Left hindlimb (tissue), 1 donor: ENCODE results near the gene ARHGAP19.

Experiments
- DNase-seq: peaks from one replicate; pipeline ENCODE4 v3.0.0-alpha.2; 2018

ARHGAP19 gene

DNA sequence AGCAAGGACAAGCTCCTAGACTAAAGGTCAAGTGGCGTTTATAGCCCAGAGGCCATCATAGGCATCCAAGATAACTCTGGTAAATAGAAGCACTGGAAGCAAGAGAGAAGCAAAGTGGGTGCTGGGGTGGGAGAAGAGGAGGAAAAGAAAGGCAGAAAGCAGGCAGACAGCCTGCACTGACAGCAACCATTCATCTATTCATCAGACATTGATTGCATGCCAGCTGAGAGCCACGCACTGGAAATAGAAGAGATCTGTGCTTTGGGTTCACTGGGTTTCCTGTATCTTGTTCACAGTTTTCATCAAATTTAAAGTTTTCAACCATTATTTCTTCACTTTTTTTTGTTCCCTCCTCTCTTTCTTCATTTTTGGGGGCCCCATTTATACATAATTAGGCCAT is 102.0 kb downstream of the ARHGAP19 start:
- DNase-seq, result no peak

DNA sequence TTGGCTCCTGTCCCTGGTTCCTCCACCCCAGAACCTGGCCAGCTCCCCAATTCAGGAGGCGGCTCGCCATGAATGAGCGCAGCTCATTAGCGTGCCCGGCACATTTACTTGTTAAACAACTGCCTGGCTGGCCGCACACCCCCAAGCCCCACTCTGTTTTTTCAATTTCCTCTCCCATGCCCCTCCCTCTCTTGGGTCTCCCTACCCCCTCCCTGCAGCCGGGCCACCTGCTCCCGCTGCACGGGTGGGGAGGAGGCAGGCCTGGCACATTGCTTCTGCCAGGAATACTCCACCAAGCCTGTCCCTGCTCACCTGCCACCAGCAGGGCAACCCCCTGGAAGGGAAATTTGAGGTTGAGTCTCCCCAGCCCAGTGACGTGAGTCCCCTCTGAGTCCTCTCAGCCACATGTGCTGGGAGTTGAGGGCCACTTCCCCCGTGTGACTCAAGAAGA is 104.2 kb downstream of the ARHGAP19 start:
- no peak for DNase-seq

- DNase-seq, result no peak
These were observed 105.5 kb downstream of the ARHGAP19 start for GRCh38 chr10:97186911-97187310.

- peak; percentile 50 for DNase-seq
These were observed 106.9 kb downstream of the ARHGAP19 start, which contains the start of gene SLIT1 for GRCh38 chr10:97185326-97186058. TSS of gene SLIT1 (minus strand) at chr10:97185959. CDS start at chr10:97185674, 285 bp downstream.

DNA sequence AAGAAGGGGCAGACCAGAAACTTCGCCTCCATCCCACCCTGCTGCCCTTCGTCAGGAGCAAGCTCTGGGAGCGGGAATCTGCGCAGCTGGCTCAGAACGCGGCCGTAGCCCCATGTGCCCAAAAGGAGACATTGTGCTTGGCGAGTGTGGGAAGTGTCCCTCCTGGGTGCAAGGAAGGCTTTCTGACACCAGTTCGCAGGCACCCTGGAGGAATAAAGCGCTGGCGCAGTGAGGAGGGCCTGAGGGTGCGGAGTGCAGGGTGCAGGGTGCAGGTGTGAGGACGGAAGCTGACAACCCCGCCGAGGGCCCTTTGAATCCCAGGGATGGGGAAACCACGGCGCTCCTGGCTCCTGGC is 107.5 kb downstream of the ARHGAP19 start:
- no peak for DNase-seq

GRCh38 chr10:97183314-97183713 is 109.1 kb downstream of the ARHGAP19 start:
- DNase-seq, result no peak

DNA sequence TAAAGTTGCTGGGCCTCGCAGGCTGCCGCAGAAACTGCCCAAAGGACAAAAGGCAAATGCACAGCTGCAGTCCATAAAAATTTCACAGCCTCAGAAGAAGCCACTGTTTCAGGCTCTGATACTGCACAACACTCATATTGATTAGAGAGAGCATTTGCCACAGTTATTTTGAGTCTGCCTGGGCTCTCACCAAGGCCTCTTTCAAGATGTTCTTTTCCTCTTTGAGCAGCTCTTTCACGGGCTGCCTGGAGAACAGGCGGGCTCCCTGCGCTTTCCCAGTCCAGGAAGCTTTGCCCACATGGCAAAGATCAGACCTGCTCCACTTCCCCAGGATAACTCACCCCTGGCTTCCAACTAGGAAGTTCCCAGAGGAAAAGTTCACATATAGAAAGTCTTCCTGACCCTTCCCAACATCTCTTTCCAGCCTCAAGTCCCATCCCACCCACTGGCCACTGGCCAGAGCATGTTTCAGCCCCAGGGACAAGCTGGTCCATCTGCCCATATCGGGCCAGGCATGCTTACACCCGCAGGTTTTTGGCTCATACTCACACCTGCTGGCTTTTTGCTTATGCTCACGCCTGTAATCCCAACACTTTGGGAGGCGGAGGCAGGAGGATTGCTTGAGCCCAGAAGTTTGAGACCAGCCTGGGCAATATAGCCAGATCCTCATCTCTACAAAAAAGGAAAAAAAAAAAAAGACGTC is 110.0 kb downstream of the ARHGAP19 start:
- DNase-seq, result no peak

DNA sequence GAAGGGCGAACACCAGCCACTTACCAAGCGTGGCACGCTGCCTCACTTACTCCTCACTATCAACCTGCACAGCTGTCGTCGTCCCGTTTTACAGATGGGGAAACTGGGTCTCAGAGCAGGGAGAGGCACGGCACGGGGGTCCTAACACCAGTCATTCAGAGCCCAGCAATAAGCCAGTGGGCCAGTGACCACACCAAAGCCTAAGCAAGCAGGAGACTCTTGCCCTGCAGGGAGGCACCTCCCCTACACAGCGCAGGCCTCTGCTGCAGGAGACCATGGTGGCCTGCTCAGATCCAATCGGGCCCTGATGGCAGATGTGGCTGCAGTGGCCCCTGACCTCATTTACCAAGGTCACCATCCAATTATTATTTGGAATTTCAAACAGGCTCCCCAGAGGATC is 111.5 kb downstream of the ARHGAP19 start:
- DNase-seq, result no peak

GRCh38 chr10:97180363-97180755 is 112.1 kb downstream of the ARHGAP19 start:
- no peak for DNase-seq

DNA sequence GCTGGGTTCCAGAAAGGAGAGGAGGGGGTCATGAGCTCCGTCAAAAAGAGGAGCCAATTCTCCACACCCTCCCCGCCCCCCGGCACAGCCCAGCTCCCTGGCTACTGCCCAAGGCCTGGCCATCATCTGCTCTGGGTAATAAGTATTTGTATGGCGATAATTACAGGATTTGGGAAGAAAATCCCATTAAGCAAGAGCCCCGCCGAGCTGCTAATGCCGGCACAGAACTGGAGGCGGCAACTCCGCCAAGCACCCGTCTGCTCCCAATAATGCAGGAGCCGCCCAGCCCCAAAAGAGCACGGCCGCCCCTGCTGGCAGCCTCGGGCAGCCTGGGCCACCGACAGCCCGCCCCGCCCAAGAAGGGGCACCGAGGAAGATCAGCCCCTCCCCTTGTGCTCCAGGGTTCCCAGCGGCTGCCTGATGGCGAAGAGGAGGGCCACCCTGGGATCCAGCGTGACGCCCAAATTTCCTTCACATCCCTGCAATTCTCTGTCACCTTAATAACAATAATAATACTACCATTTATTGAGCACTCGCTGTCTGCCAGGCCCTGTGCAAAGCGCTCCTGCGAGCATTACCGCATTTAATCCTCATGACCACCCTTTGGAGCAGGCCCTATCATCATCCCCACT is 112.6 kb downstream of the ARHGAP19 start:
- peak; percentile 55 for DNase-seq

DNA sequence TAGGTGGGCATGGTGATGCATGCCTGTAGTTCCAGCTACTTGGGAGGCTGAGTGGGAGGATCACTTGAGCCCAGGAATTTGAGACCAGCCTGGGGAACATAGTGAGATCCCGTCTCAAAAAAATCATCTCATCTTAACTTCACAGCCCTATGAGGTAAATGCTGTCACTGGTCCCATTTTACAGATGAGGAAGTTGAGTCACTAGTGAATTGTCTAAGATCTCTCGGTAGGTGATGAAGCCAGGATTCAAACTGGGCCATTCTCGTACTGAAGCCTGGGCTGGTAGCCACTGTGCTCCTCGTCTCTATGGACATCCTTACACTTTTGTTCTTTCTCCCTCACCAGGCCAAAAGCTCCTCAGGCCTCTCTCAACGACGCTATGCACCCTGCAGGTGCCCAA is 113.1 kb downstream of the ARHGAP19 start:
- no peak for DNase-seq

GRCh38 chr10:97178074-97178473 is 114.4 kb downstream of the ARHGAP19 start:
- DNase-seq, result no peak

GRCh38 chr10:97176226-97176625 is 116.2 kb downstream of the ARHGAP19 start:
- no peak for DNase-seq

DNA sequence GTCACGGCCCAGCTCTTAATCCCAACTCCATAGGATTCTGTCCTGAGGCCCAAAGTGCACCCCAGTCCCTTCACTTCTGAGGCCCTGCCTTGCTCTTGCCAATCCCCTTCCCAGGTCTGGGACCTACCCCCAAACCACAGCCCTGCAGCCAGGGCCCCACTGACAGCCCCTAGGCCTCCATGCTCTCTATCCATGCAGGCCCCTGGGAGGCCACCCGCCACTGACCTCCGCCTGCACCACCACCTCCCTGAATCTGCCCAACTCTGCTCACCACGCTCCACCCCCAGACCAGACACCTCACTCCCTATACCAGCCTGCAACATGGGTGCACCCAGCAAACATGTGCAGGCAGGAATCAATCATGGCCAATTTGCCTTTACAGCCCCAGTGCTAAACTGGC is 116.9 kb downstream of the ARHGAP19 start:
- DNase-seq, result no peak

GRCh38 chr10:97174941-97175340 is 117.5 kb downstream of the ARHGAP19 start:
- DNase-seq, result no peak

- no peak for DNase-seq
These were observed 118.1 kb downstream of the ARHGAP19 start for GRCh38 chr10:97174276-97174775.

DNA sequence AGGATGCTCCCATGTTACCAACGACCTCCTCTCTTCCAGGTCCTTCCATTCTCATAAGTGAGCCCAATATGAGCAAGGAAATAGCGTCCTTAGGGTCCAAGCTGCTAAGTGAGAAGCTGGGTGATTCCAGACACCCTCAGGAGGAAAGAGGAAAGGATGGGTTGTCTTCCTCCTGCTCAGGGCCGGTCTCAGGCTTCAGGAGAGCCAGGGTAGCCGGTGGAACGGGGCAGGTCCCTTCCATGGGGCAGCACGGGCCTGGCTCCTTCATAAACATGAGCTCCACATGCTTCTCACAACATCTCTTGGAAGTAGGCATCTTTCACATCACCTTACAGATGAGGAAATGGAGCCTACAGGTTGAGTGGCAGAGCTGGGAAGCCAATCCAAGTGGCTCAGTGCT is 119.4 kb downstream of the ARHGAP19 start:
- DNase-seq, result no peak
